CD4-positive, alpha-beta T cell (primary cell): ENCODE results near the gene PLET1. TPM values are rescaled to one million over a fixed set of nuclear protein-coding genes. Genes with fewer than 3 reads are reported as not detected.

Experiments used
- ATAC-seq: fragments of 200-7000 bp; cut with Tn5 transposase; one replicate; pipeline ENCODE4 v1.10.0; 2022; ENCODE audit warnings: mild to moderate bottlenecking; ENCODE audit not compliant: poor library complexity
- CTCF ChIA-PET: fragments of 350-600 bp; sonication (Branson Sonifier 250); formaldehyde crosslinking; loops from one replicate; lab custom pipeline; 2021; ENCODE audit warnings: antibody characterized with exemption, inconsistent platforms; lab: Charles Lee
- POLR2A ChIA-PET: fragments of 350-600 bp; sonication (Branson Sonifier 250); formaldehyde crosslinking; loops from one replicate; lab custom pipeline; 2021; ENCODE audit warnings: antibody characterized with exemption, inconsistent platforms; lab: Charles Lee
- DNase-seq, 14 experiments: peaks; one replicate each; pipeline ENCODE4 v3.0.0-alpha.2; 2013 to 2020; ENCODE audit warnings: mixed read lengths in 2 of 14
- H3K27ac ChIP-seq, 2 donors: one replicate each; pipeline versions ENCODE4 v1.5.1 to v1.7.0; 2013; ENCODE audit warnings: low read length in 2 of 2, low read depth in 1 of 2, mild to moderate bottlenecking in 1 of 2
- H3K27me3 ChIP-seq, 2 experiments: 1 replicate in 1 of 2; 2 replicates in 1 of 2; pipeline versions ENCODE4 v1.6.1 to v1.7.0; 2013; ENCODE audit warnings: low read length in 2 of 2, control low read depth in 1 of 2, mild to moderate bottlenecking in 1 of 2, moderate library complexity in 1 of 2; ENCODE audit not compliant: insufficient read depth in 2 of 2, control insufficient read depth in 1 of 2
- H3K36me3 ChIP-seq: one replicate; pipeline ENCODE4 v1.6.1; 2013; ENCODE audit warnings: low read length, control low read depth; ENCODE audit not compliant: insufficient read depth
- H3K4me1 ChIP-seq: one replicate; pipeline ENCODE4 v1.6.1; 2013; ENCODE audit warnings: low read length, control low read depth; ENCODE audit not compliant: insufficient read depth
- H3K4me3 ChIP-seq: one replicate; pipeline ENCODE4 v1.5.1; 2013; ENCODE audit warnings: mild to moderate bottlenecking, low read length, moderate library complexity
- H3K9me3 ChIP-seq, 2 experiments: 1 replicate in 1 of 2; 2 replicates in 1 of 2; pipeline versions ENCODE4 v1.6.1 to v1.7.0; 2013; ENCODE audit warnings: low read length in 2 of 2, mild to moderate bottlenecking in 2 of 2, control low read depth in 1 of 2, moderate library complexity in 1 of 2; ENCODE audit not compliant: control insufficient read depth in 1 of 2, insufficient read depth in 1 of 2
- H3K27ac Mint-ChIP-seq: one replicate; pipeline ENCODE4 v1.8.0; 2020; ENCODE audit warnings: mixed read lengths
- H3K27me3 Mint-ChIP-seq: one replicate; pipeline ENCODE4 v1.8.0; 2021; ENCODE audit warnings: mixed read lengths
- H3K36me3 Mint-ChIP-seq: one replicate; pipeline ENCODE4 v1.8.0; 2021; ENCODE audit warnings: low read depth, mixed read lengths
- H3K4me1 Mint-ChIP-seq: one replicate; pipeline ENCODE4 v1.8.0; 2021; ENCODE audit warnings: low read depth, mixed read lengths
- H3K4me3 Mint-ChIP-seq: one replicate; pipeline ENCODE4 v1.8.0; 2020; ENCODE audit warnings: mild to moderate bottlenecking, mixed read lengths
- H3K9me3 Mint-ChIP-seq: one replicate; pipeline ENCODE4 v1.8.0; 2020; ENCODE audit warnings: mixed read lengths
- intact Hi-C, 2 experiments: fragments of 100-400 bp; cut with DNase I in 1 of 2; cut with micrococcal nuclease in 1 of 2; formaldehyde crosslinking; loops; one replicate each; pipeline versions ENCODE4 v1.15.1 to v1.9.0; 2023 to 2025; cut with DNase I, micrococcal nuclease
- total RNA-seq, 174 experiments: library from RNA in 2 of 174; stranded (reverse) in 2 of 174; gene quantifications; one replicate each; pipeline ENCODE4 v1.2.3 and lab custom pipeline; 2021 to 2026
- TF ChIP-seq, protein P1 (sequence below): fragments of 200-600 bp; IDR thresholded peaks from one replicate; pipeline ENCODE4 v1.8.0; 2022; ENCODE audit warnings: antibody characterized with exemption, mild to moderate bottlenecking

PLET1 gene
- total RNA-seq, 2 experiments from 2014 or later, result not detected

- Mint-ChIP-seq H3K4me3 (no peak overlapping the region), H3K27me3 (no peaks in the 10 kb centered on the region), H3K9me3 (no peaks in the 10 kb centered on the region), H3K27ac (no peak overlapping the region), H3K36me3 (no peaks in the 10 kb centered on the region), H3K4me1 (no peaks in the 10 kb centered on the region)
- H3K4me3 ChIP-seq, result no peak overlapping the region
- TF ChIP-seq, protein P1, sequence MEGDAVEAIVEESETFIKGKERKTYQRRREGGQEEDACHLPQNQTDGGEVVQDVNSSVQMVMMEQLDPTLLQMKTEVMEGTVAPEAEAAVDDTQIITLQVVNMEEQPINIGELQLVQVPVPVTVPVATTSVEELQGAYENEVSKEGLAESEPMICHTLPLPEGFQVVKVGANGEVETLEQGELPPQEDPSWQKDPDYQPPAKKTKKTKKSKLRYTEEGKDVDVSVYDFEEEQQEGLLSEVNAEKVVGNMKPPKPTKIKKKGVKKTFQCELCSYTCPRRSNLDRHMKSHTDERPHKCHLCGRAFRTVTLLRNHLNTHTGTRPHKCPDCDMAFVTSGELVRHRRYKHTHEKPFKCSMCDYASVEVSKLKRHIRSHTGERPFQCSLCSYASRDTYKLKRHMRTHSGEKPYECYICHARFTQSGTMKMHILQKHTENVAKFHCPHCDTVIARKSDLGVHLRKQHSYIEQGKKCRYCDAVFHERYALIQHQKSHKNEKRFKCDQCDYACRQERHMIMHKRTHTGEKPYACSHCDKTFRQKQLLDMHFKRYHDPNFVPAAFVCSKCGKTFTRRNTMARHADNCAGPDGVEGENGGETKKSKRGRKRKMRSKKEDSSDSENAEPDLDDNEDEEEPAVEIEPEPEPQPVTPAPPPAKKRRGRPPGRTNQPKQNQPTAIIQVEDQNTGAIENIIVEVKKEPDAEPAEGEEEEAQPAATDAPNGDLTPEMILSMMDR, result no peak
- ATAC-seq, result no peak
- no peak for DNase-seq
- CTCF ChIA-PET, result interaction anchor here (1.6 kb wide), 1 partner anchor 10 kb away, joined by 6 read pairs; no protein-coding TSS in a partner anchor
- POLR2A ChIA-PET, result no interaction called here
- intact Hi-C loops, result no loop called here
- no peaks in the 10 kb centered on the region for H3K9me3 ChIP-seq
- H3K27me3 ChIP-seq, result no peaks in the 10 kb centered on the region
- no peaks in the 10 kb centered on the region for H3K4me1 ChIP-seq
- H3K36me3 ChIP-seq, result no peaks in the 10 kb centered on the region
- no peak overlapping the region for H3K27ac ChIP-seq
Measured at GRCh38 chr11:112270551-112271180, 10.0 kb upstream of the PLET1 start.

GRCh38 chr11:112269139-112269538 is 8.5 kb upstream of the PLET1 start:
- TF ChIP-seq, protein P1, result no peak
- Histone ChIP-seq H3K4me3 (no peak overlapping the region), H3K9me3 (no peaks in the 10 kb centered on the region), H3K36me3 (no peaks in the 10 kb centered on the region), H3K27me3 (no peaks in the 10 kb centered on the region), H3K27ac (no peak overlapping the region), H3K4me1 (no peaks in the 10 kb centered on the region)
- no peaks in the 10 kb centered on the region for H3K9me3 Mint-ChIP-seq
- no peak for DNase-seq
- POLR2A ChIA-PET, result no interaction called here
- intact Hi-C loops, result no loop called here
- CTCF ChIA-PET, result no interaction called here
- H3K27ac Mint-ChIP-seq, result no peak overlapping the region
- no peaks in the 10 kb centered on the region for H3K36me3 Mint-ChIP-seq
- no peaks in the 10 kb centered on the region for H3K27me3 Mint-ChIP-seq
- ATAC-seq, result no peak
- H3K4me3 Mint-ChIP-seq, result no peak overlapping the region
- no peaks in the 10 kb centered on the region for H3K4me1 Mint-ChIP-seq

DNA sequence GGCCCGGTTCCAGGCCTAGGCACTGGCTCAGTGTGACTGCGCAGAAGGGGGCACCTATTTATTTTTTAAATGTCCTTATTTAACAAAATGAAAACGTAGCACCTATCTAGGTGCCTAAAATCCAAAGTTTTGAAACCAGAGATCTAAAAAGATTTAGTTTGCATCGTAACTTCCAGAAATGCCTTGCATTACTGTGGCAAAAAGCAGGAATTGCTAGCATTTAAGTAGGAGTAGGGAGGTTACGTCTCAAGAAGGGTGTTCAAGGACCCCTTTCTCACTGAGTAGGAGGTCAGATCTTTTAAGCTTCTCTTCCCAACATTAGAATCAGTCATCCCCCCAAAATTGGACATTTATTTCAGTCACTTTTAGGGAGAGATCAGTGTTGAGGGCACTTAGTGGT is 7.7 kb upstream of the PLET1 start:
- no peaks in the 10 kb centered on the region for H3K9me3 ChIP-seq
- H3K4me1 ChIP-seq, result no peaks in the 10 kb centered on the region
- POLR2A ChIA-PET, result no interaction called here
- TF ChIP-seq, protein P1, result no peak
- H3K4me1 Mint-ChIP-seq, result no peaks in the 10 kb centered on the region
- ATAC-seq (no peak), DNase-seq (no peak)
- H3K9me3 Mint-ChIP-seq, result no peaks in the 10 kb centered on the region
- CTCF ChIA-PET, result no interaction called here
- no peaks in the 10 kb centered on the region for H3K36me3 Mint-ChIP-seq
- no peak overlapping the region for H3K4me3 Mint-ChIP-seq
- intact Hi-C loops, result no loop called here
- H3K4me3 ChIP-seq, result no peak overlapping the region
- no peaks in the 10 kb centered on the region for H3K27me3 ChIP-seq
- H3K27ac ChIP-seq, result no peak overlapping the region
- H3K27me3 Mint-ChIP-seq, result no peaks in the 10 kb centered on the region
- H3K27ac Mint-ChIP-seq, result no peak overlapping the region
- no peaks in the 10 kb centered on the region for H3K36me3 ChIP-seq
